IMR-90 (cell line): Measurements from ENCODE around the gene IRF2BP2. TPM values are rescaled to one million over a fixed set of nuclear protein-coding genes. Genes with fewer than 3 reads are reported as not detected.
A peak's percentile ranks its signal among the peaks of the same experiment; 100 is the strongest.

Source experiments
- ATAC-seq: fragments of 200-7000 bp; cut with Tn5 transposase; 2 replicates; pipeline ENCODE4 v1.9.1; 2020; ENCODE audit warnings: low read depth, mild to moderate bottlenecking, moderate library complexity
- BruUV-seq: library from RNA; stranded (reverse); fragments of 400-500 nt; replicated peaks from 2 replicates; lab custom pipeline; 2021; lab: Mats Ljungman, UMichigan
- CTCF ChIA-PET: fragments of 300-600 bp; formaldehyde crosslinking; extraction: SDS; loops from one replicate; lab custom pipeline; 2021; ENCODE audit warnings: antibody characterized with exemption; lab: Yijun Ruan, JAX
- POLR2A ChIA-PET: fragments of 300-600 bp; sonication (Branson Sonifier 250); formaldehyde crosslinking; loops from one replicate; lab custom pipeline; 2022; ENCODE audit warnings: antibody characterized with exemption; ENCODE audit not compliant: unreplicated experiment; lab: Charles Lee
- DNase-seq: peaks from one replicate; pipeline ENCODE4 v3.0.0; 2013
- H2AFZ ChIP-seq: replicated peaks from 2 replicates; pipeline ENCODE3; 2013; ENCODE audit warnings: low read length, mild to moderate bottlenecking; ENCODE audit not compliant: poor library complexity
- H2AK5ac ChIP-seq: 2 replicates; pipeline ENCODE4 v1.6.1; 2013; ENCODE audit warnings: low read depth, low read length, inconsistent platforms
- H2AK9ac ChIP-seq: replicated peaks from 2 replicates; pipeline ENCODE3; 2013; ENCODE audit warnings: mild to moderate bottlenecking, low read depth, low read length, moderate library complexity; ENCODE audit not compliant: poor library complexity
- H2BK120ac ChIP-seq: 2 replicates; pipeline ENCODE4 v1.6.1; 2013; ENCODE audit warnings: low read depth, low read length, inconsistent platforms
- H2BK15ac ChIP-seq: 3 replicates; pipeline ENCODE4 v1.6.1; 2013; ENCODE audit warnings: low read depth, low read length, inconsistent platforms
- H2BK20ac ChIP-seq: 2 replicates; pipeline ENCODE4 v1.6.1; 2013; ENCODE audit warnings: low read depth, mild to moderate bottlenecking, inconsistent platforms, low read length, moderate library complexity
- H2BK5ac ChIP-seq: 2 replicates; pipeline ENCODE4 v1.6.1; 2013; ENCODE audit warnings: mild to moderate bottlenecking, low read depth, low read length, inconsistent platforms; ENCODE audit not compliant: poor library complexity, severe bottlenecking
- H3K14ac ChIP-seq: replicated peaks from 2 replicates; pipeline ENCODE4 v1.6.1; 2013; ENCODE audit warnings: low read depth, low read length, inconsistent platforms
- H3K18ac ChIP-seq: 2 replicates; pipeline ENCODE4 v1.6.1; 2013; ENCODE audit warnings: low read depth, low read length, control low read depth
- H3K23ac ChIP-seq: 2 replicates; pipeline ENCODE4 v1.6.1; 2013; ENCODE audit warnings: low read depth, low read length, inconsistent platforms
- H3K27ac ChIP-seq: 2 replicates; pipeline ENCODE4 v1.5.1; 2013; ENCODE audit warnings: mild to moderate bottlenecking, control low read depth, low read length; ENCODE audit not compliant: insufficient read depth
- H3K27me3 ChIP-seq: 2 replicates; pipeline ENCODE4 v1.6.1; 2013; ENCODE audit warnings: low read length; ENCODE audit not compliant: control insufficient read depth, insufficient read depth
- H3K36me3 ChIP-seq: 2 replicates; pipeline ENCODE4 v1.6.1; 2013; ENCODE audit warnings: low read length, mixed read lengths; ENCODE audit not compliant: control insufficient read depth, insufficient read depth
- H3K4ac ChIP-seq: 2 replicates; pipeline ENCODE4 v1.6.1; 2013; ENCODE audit warnings: low read depth, low read length, inconsistent platforms
- H3K4me1 ChIP-seq: 2 replicates; pipeline ENCODE4 v1.6.1; 2013; ENCODE audit warnings: low read length, mixed read lengths; ENCODE audit not compliant: control insufficient read depth, insufficient read depth
- H3K4me2 ChIP-seq: 2 replicates; pipeline ENCODE4 v1.6.1; 2013; ENCODE audit warnings: low read depth, mild to moderate bottlenecking, control low read depth, low read length, moderate library complexity
- H3K4me3 ChIP-seq: 2 replicates; pipeline ENCODE4 v1.5.1; 2013; ENCODE audit warnings: low read depth, mild to moderate bottlenecking, control low read depth, low read length, moderate library complexity; ENCODE audit not compliant: insufficient read depth
- H3K56ac ChIP-seq: 2 replicates; pipeline ENCODE4 v1.6.1; 2013; ENCODE audit warnings: low read length, inconsistent platforms; ENCODE audit not compliant: insufficient read depth; ENCODE audit errors: extremely low read depth
- H3K79me1 ChIP-seq, 2 experiments: 2 replicates each; pipeline ENCODE4 v1.6.1; 2013; ENCODE audit warnings: low read length in 2 of 2, inconsistent platforms in 1 of 2, low read depth in 1 of 2
- H3K9ac ChIP-seq: 2 replicates; pipeline ENCODE4 v1.6.1; 2013; ENCODE audit warnings: low read depth, low read length, control low read depth
- H3K9me1 ChIP-seq: 2 replicates; pipeline ENCODE4 v1.6.1; 2013; ENCODE audit warnings: low read length, inconsistent platforms; ENCODE audit not compliant: insufficient read depth
- H3K9me3 ChIP-seq: 2 replicates; pipeline ENCODE4 v1.6.1; 2013; ENCODE audit warnings: low read length; ENCODE audit not compliant: control insufficient read depth, insufficient read depth
- H4K20me1 ChIP-seq: 2 replicates; pipeline ENCODE4 v1.6.1; 2013; ENCODE audit warnings: low read length, inconsistent platforms; ENCODE audit not compliant: insufficient read depth
- H4K5ac ChIP-seq: 2 replicates; pipeline ENCODE4 v1.6.1; 2013; ENCODE audit warnings: mild to moderate bottlenecking, low read depth, low read length, control low read depth
- H4K8ac ChIP-seq, 2 experiments: 2 replicates each; pipeline ENCODE4 v1.6.1; 2013; ENCODE audit warnings: low read depth in 2 of 2, low read length in 2 of 2, control low read depth in 1 of 2, inconsistent platforms in 1 of 2
- H4K91ac ChIP-seq: 2 replicates; pipeline ENCODE4 v1.6.1; 2013; ENCODE audit warnings: low read depth, low read length, inconsistent platforms; ENCODE audit not compliant: insufficient read depth
- CEBPB ChIP-seq: IDR thresholded peaks from 2 replicates; pipeline ENCODE4 v1.6.1; 2012; ENCODE audit warnings: low read depth, low read length, improper control_type of control experiment
- CHD1 ChIP-seq: IDR thresholded peaks from 2 replicates; pipeline ENCODE4 v1.6.1; 2012; ENCODE audit warnings: low read depth, low read length, improper control_type of control experiment
- CTCF ChIP-seq: conservative IDR thresholded peaks from 2 replicates; pipeline ENCODE4 v1.5.1; 2012; ENCODE audit warnings: mild to moderate bottlenecking, low read depth, low read length, improper control_type of control experiment
- ELK1 ChIP-seq: fragments of 150-350 bp; IDR thresholded peaks from 2 replicates; pipeline ENCODE4 v1.6.1; 2016; ENCODE audit warnings: low read depth, mild to moderate bottlenecking, low read length, moderate library complexity, borderline replicate concordance
- FOS ChIP-seq: fragments of 150-350 bp; IDR thresholded peaks from 2 replicates; pipeline ENCODE4 v1.6.1; 2016; ENCODE audit warnings: low read depth, low read length
- MAZ ChIP-seq: IDR thresholded peaks from 2 replicates; pipeline ENCODE4 v1.6.1; 2012; ENCODE audit warnings: low read depth, mild to moderate bottlenecking, low read length, improper control_type of control experiment, moderate library complexity, borderline replicate concordance
- MXI1 ChIP-seq: IDR thresholded peaks from 2 replicates; pipeline ENCODE4 v1.6.1; 2012; ENCODE audit warnings: low read depth, mild to moderate bottlenecking, low read length, moderate library complexity, borderline replicate concordance
- RAD21 ChIP-seq: IDR thresholded peaks from 2 replicates; pipeline ENCODE4 v1.6.1; 2012; ENCODE audit warnings: low read length, improper control_type of control experiment
- USF2 ChIP-seq: fragments of 150-350 bp; IDR thresholded peaks from 2 replicates; pipeline ENCODE4 v1.6.1; 2017; ENCODE audit warnings: mild to moderate bottlenecking, antibody characterized with exemption, low read length, low read depth
- WGBS, 2 experiments: methylation state at CpG; one replicate each; pipeline versions ENCODE4 v1.1.5 to v1.1.7; 2013; ENCODE audit warnings: missing lambda C conversion rate in 2 of 2; ENCODE audit not compliant: insufficient read length in 1 of 2; ENCODE audit errors: extremely low coverage in 2 of 2; 5-methylcytosine and 5-hydroxymethylcytosine counted together
- dilution Hi-C: fragments of 300-500 bp; cut with HindIII; formaldehyde crosslinking; loops from one replicate; pipeline ENCODE4 v1.14.3; 2018; ENCODE audit warnings: low sequenced_read_pairs; ENCODE audit not compliant: unreplicated experiment
- in situ Hi-C: fragments of 300-500 bp; cut with MboI; formaldehyde crosslinking; loops from 3 replicates; pipeline ENCODE4 v1.14.3; 2019; ENCODE audit warnings: low sequenced_read_pairs, inconsistent platforms, mixed read lengths
- intact Hi-C: fragments of 100-400 bp; cut with micrococcal nuclease; formaldehyde crosslinking; loops from 2 replicates; pipeline ENCODE4 v1.10.0; 2022
- polyA plus RNA-seq, 3 experiments: library from polyadenylated mRNA; depleted of rRNA; stranded (reverse); fragments of >200 nt; gene quantifications; 2 replicates each; pipeline ENCODE4 v1.2.3, GENCODE V29; 2012; ENCODE audit warnings: low replicate concordance in 1 of 3
- total RNA-seq: library from RNA; depleted of rRNA; stranded (reverse); fragments of >200 nt; gene quantifications from 2 replicates; pipeline ENCODE4 v1.2.3, GENCODE V29; 2012

Gene IRF2BP2
- total and polyA plus RNA-seq, 2 of the 4 experiments (the other 2 are of a cell fraction), result 47.0 to 66.6 TPM

- peak; percentile 42; the same call in 1 of the 2 replicates for TF ChIP-seq MAZ
- 0 out of 2 replicates have a peak, but pooled peaks have one; percentile 21 for TF ChIP-seq CHD1
Measured at GRCh38 chr1:234656944-234657654, 47.1 kb upstream of the IRF2BP2 start (continued).

- peak overlapping the region; percentile 86 for H2AK5ac ChIP-seq
- no peak overlapping the region for H3K9ac ChIP-seq
- in situ Hi-C loops, result no loop called here
- H3K4me3 ChIP-seq, result no peak overlapping the region
- WGBS, 2 experiments, result 70% methylated on average over 4 of the region's 17 CpGs; no CpG with 5 or more reads in 1 of the 2 experiments
- no peaks in the 10 kb centered on the region for H3K36me3 ChIP-seq
- no peaks in the 10 kb centered on the region for H3K27me3 ChIP-seq
- H3K56ac ChIP-seq, result no peak overlapping the region
- H3K4ac ChIP-seq, result peak overlapping the region; percentile 81
- peak overlapping the region; percentile 66; the same call in 1 of the 2 replicates for H3K23ac ChIP-seq
- H4K20me1 ChIP-seq, result no peaks in the 10 kb centered on the region
- H2AK9ac ChIP-seq, result no peak overlapping the region
- H3K9me1 ChIP-seq, result peaks cover 28% of the 10 kb centered on the region
- intact Hi-C loops, result no loop called here
- H2BK15ac ChIP-seq, result peak overlapping the region; percentile 97; the same call in 2 of the 3 replicates
- H4K5ac ChIP-seq, result peak overlapping the region; percentile 42; the same call in 1 of the 2 replicates
- peak overlapping the region; percentile 71 for H4K91ac ChIP-seq
- DNase-seq, result peak; percentile 6
- peak overlapping the region; percentile 63 for H2AFZ ChIP-seq
- dilution Hi-C loops, result no loop called here
- peaks cover 22% of the 10 kb centered on the region for H3K4me1 ChIP-seq
- H4K8ac ChIP-seq, result peak overlapping the region; percentile 30 to 91
- H3K4me2 ChIP-seq, result no peak overlapping the region
- no peak for TF ChIP-seq USF2
- no peak for TF ChIP-seq MXI1
- TF ChIP-seq CTCF, result no peak
- TF ChIP-seq RAD21, result no peak
- TF ChIP-seq ELK1, result no peak
- no peak for TF ChIP-seq FOS
- TF ChIP-seq CEBPB, result no peak
- H2BK20ac ChIP-seq, result peak overlapping the region; percentile 84
- peak overlapping the region; percentile 27; the same call in 1 of the 2 replicates for H3K18ac ChIP-seq
- POLR2A ChIA-PET, result no interaction called here
- H3K14ac ChIP-seq, result peak overlapping the region; percentile 19
- H3K79me1 ChIP-seq, result peaks cover 0 to 12% of the 10 kb centered on the region in 2 experiments; a peak in 1 of 4 replicates
- H3K27ac ChIP-seq, result peak overlapping the region; percentile 46; the same call in 1 of the 2 replicates
- CTCF ChIA-PET, result no interaction called here
- peak overlapping the region; percentile 98 for H2BK120ac ChIP-seq
- ATAC-seq, result no peak
- no peaks in the 10 kb centered on the region for H3K9me3 ChIP-seq
- BruUV-seq, result no TSS peak
- H2BK5ac ChIP-seq, result peak overlapping the region; percentile 87
Measured at GRCh38 chr1:234656070-234656895, 46.3 kb upstream of the IRF2BP2 start.
